ENCODE results near the gene FBLN2. TPM values are rescaled to one million over a fixed set of nuclear protein-coding genes. Genes with fewer than 3 reads are reported as not detected.
A peak's percentile ranks its signal among the peaks of the same experiment; 100 is the strongest.

Gene FBLN2
- total and polyA plus RNA-seq, 5 donors, result 124 to 323 (median 257) TPM

DNA sequence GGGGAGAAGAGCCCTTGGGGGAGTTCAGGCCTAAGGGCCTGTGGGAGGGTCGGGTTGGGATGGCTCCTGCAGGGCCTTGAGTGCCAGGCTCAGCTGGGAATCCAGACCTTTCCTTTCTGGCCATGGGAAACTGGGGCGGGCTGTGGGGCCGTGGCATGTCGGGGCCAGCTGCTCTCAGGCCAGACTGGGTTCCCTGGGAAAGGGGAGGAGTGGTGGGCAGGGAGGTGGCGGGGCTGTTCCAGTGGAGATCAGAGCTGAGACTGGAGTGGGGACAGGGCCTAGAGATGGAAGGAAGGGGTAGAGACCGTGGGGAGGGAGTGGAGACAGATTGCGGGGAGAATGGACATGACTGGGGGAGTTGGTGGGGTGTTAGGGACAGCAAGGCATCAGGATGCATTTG lies 20.3 kb downstream of the FBLN2 start:
- Histone ChIP-seq H3K4me3 (ENCODE audit: low read length) (no peak overlapping the region), H3K27me3 (ENCODE audit: control insufficient read depth, insufficient read depth) (no peaks in the 10 kb centered on the region), H3K4me1 (ENCODE audit: control insufficient read depth, insufficient read depth, low read length) (peaks cover 15% of the 10 kb centered on the region), H3K9me3 (ENCODE audit: control insufficient read depth, low read length) (no peaks in the 10 kb centered on the region), H3K27ac (ENCODE audit: low read length) (no peak overlapping the region)
- ATAC-seq (no peak), DNase-seq (peak in 2 of 3 donors; percentile 60 to 63)
- intact Hi-C loops (cut with DNase I), result loop anchor here in 1 of 4 donors (10.0 kb wide), 1 partner anchor 74 kb away; no protein-coding TSS in a partner anchor
- WGBS, result 65% methylated on average over 7 of the region's 7 CpGs

DNA sequence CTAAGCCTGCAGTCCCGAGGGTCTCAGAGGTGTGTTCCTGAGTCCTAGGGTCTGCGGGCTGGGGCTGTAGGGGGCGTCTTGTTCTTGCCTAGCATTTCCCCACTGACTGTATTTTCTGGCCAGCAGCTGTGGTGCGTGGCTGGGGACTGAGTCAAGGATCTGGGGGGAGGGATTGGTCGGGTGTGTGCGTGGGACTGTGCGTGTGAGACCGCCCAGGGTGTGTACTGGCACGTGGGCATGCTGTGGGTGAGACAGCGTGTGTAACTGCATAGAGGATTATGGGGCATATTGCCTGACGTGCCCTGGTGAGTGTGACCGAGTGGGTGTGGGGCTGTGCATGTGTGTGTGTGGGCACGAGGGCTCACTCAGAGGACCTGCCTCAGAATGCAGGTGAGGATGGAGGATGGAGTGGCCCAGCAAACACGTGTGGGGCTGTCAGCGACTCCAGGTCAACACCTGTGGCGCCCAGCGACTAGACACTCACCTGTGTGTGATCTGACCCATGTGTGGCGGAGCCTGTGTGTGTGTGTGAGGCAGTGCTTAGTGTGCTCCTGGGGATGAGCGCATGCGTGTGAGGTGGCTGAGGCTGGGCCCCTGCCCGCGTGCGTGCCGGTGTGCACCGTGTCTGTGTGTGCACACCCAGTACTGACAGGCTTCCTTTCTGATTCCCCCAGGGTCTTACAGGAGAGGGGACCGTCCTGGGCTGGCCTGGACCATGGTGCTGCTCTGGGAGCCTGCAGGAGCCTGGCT lies 20.9 kb downstream of the FBLN2 start:
- H3K4me3 ChIP-seq (ENCODE audit: low read length), result no peak overlapping the region
- WGBS, result 77% methylated on average over 26 of the region's 26 CpGs
- DNase-seq, result peak in 2 of 3 donors; percentile 44 to 47
- H3K27me3 ChIP-seq (ENCODE audit: control insufficient read depth, insufficient read depth), result no peaks in the 10 kb centered on the region
- intact Hi-C loops (cut with DNase I), result loop anchor here in 1 of 4 donors (10.0 kb wide), 1 partner anchor 75 kb away; no protein-coding TSS in a partner anchor
- H3K9me3 ChIP-seq (ENCODE audit: control insufficient read depth, low read length), result no peaks in the 10 kb centered on the region
- peaks cover 20% of the 10 kb centered on the region for H3K4me1 ChIP-seq (ENCODE audit: control insufficient read depth, insufficient read depth, low read length)
- no peak overlapping the region for H3K27ac ChIP-seq (ENCODE audit: low read length)
- ATAC-seq, result no peak

DNA sequence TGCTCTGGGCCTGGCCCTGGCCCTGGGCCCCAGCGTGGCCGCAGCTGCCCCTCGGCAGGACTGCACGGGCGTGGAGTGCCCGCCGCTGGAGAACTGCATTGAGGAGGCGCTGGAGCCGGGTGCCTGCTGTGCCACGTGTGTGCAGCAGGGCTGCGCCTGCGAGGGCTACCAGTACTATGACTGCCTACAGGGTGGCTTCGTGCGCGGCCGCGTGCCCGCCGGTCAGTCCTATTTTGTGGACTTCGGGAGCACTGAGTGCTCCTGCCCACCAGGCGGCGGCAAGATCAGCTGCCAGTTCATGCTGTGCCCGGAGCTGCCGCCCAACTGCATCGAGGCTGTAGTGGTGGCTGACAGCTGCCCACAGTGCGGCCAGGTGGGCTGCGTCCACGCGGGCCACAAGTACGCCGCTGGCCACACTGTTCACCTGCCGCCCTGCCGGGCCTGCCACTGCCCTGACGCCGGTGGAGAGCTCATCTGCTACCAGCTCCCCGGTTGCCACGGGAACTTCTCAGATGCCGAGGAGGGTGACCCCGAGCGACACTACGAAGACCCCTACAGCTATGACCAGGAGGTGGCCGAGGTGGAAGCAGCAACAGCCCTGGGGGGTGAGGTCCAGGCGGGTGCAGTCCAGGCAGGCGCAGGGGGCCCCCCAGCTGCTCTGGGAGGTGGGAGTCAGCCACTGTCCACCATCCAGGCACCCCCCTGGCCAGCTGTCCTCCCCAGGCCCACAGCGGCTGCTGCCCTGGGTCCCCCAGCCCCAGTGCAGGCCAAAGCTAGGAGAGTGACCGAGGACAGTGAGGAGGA lies 21.7 kb downstream of the FBLN2 start:
- no peak for ATAC-seq
- peaks cover 19% of the 10 kb centered on the region for H3K4me1 ChIP-seq (ENCODE audit: control insufficient read depth, insufficient read depth, low read length)

DNA sequence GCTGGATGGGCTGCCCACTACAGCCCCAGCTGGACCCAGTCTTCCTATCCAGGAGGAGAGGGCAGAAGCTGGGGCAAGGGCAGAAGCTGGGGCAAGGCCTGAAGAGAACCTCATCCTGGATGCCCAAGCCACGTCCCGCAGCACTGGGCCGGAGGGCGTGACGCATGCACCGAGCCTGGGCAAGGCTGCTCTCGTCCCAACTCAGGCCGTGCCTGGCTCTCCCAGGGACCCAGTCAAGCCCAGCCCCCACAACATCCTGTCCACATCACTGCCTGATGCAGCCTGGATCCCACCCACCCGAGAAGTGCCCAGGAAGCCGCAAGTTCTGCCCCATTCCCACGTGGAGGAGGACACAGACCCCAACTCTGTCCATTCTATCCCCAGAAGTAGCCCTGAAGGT lies 22.3 kb downstream of the FBLN2 start:
- peaks cover 16% of the 10 kb centered on the region for H3K4me1 ChIP-seq (ENCODE audit: control insufficient read depth, insufficient read depth, low read length)
- H3K27ac ChIP-seq (ENCODE audit: low read length), result no peak overlapping the region
- WGBS, result 75% methylated on average over 11 of the region's 11 CpGs
- H3K9me3 ChIP-seq (ENCODE audit: control insufficient read depth, low read length), result no peaks in the 10 kb centered on the region
- no peak overlapping the region for H3K4me3 ChIP-seq (ENCODE audit: low read length)
- DNase-seq (peak in 2 of 3 donors; percentile 63 to 66), ATAC-seq (no peak)
- H3K27me3 ChIP-seq (ENCODE audit: control insufficient read depth, insufficient read depth), result no peaks in the 10 kb centered on the region
- intact Hi-C loops (cut with DNase I), result no loop called here

More for the DNA sequence above, 21.7 kb downstream of the FBLN2 start:
- no peaks in the 10 kb centered on the region for H3K9me3 ChIP-seq (ENCODE audit: control insufficient read depth, low read length)
- intact Hi-C loops (cut with DNase I), result no loop called here
- no peak overlapping the region for H3K27ac ChIP-seq (ENCODE audit: low read length)
- no peak overlapping the region for H3K4me3 ChIP-seq (ENCODE audit: low read length)
- DNase-seq, result peak in 2 of 3 donors; percentile 47 to 55
- H3K27me3 ChIP-seq (ENCODE audit: control insufficient read depth, insufficient read depth), result no peaks in the 10 kb centered on the region
- 88% methylated on average over 46 of the region's 46 CpGs for WGBS

DNA sequence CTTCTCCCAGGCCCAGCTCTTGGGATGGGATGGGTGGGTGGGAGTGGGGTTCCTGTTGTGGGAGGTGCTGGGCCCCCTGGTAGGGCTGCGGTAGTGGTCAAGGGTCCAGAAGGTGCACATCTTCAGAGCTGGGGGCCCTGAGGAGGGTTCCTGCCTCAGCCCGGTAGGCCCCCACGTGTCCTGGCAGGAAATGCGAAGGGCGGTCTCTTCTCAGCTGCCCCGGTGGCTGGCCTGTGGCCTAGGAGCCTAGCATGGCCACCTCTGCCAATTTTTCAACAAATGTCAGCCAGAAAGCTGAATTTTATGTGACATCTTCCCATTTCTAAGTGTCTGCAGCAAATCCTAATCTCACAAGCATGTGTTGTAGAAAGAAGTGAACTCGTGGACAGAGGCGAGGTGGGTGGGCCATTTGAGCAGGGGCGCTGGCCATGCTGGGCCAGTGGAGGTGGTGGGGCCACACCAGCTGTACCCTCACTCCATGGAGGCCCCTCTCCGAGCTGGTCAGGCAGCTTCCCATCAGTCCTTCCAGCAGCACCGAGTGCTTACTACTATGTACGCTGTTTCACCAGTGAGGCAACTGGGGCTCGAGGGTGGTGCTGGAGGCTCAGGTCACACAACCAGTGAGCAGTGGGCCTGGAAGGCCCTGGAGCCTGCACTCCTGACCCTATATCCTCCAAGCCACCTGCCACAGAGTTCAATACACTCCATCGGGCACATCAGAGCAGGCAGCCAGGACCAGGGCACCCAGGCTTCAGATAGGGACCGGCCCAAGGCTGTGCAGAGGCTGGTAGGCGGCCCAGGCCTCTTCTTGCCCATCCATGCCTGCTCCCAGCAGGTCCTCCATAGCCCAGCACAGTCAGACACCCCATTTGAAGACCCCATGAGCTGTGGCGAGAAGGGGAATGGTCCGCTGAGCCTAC lies 23.2 kb downstream of the FBLN2 start:
- no peak for ATAC-seq
- Histone ChIP-seq H3K4me1 (ENCODE audit: control insufficient read depth, insufficient read depth, low read length) (peaks cover 14% of the 10 kb centered on the region), H3K4me3 (ENCODE audit: low read length) (no peak overlapping the region), H3K27ac (ENCODE audit: low read length) (no peak overlapping the region), H3K9me3 (ENCODE audit: control insufficient read depth, low read length) (no peaks in the 10 kb centered on the region), H3K27me3 (ENCODE audit: control insufficient read depth, insufficient read depth) (no peaks in the 10 kb centered on the region)
- intact Hi-C loops (cut with DNase I), result no loop called here
- WGBS, result 78% methylated on average over 18 of the region's 18 CpGs
- peak in 1 of 3 donors; percentile 46 for DNase-seq

DNA sequence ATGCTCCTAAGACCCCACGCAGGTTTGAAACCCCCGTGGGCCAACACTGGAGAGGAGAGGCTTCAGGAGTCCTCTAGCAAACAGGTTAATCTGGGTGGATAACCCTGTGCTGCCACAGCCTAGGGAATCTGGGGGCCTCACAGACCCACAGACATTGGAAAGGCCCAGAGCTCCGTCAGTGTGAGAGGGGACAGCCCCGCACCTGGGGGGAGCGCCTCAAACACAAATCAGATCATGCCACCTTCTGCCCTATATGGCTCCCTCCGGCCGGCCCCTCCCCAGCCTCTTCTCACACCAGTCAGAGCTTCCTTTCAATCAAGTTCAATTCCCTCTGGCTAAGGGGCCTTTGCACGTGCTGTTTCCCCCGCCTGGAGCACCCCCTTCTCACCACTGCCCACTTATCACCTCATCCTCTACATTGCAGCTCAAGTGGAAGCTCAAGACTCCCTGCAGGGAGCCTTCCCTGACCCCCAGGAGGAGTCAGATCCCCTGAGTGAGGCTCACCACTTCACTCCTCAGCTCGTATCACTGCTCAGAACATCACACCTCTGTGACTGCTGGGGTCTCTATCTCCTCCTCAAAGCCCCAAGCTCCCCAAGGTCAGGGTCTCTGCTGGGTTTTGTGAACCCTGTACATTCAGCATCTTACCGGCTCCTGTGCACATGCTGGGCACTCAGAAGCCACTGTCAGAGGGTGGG lies 24.1 kb downstream of the FBLN2 start:
- Histone ChIP-seq H3K27ac (ENCODE audit: low read length) (no peak overlapping the region), H3K9me3 (ENCODE audit: control insufficient read depth, low read length) (no peaks in the 10 kb centered on the region), H3K4me1 (ENCODE audit: control insufficient read depth, insufficient read depth, low read length) (peaks cover 14% of the 10 kb centered on the region), H3K4me3 (ENCODE audit: low read length) (no peak overlapping the region), H3K27me3 (ENCODE audit: control insufficient read depth, insufficient read depth) (no peaks in the 10 kb centered on the region)
- DNase-seq, result peak in 1 of 3 donors; percentile 20
- 93% methylated on average over 11 of the region's 11 CpGs for WGBS
- no peak for ATAC-seq
- intact Hi-C loops (cut with DNase I), result no loop called here

DNA sequence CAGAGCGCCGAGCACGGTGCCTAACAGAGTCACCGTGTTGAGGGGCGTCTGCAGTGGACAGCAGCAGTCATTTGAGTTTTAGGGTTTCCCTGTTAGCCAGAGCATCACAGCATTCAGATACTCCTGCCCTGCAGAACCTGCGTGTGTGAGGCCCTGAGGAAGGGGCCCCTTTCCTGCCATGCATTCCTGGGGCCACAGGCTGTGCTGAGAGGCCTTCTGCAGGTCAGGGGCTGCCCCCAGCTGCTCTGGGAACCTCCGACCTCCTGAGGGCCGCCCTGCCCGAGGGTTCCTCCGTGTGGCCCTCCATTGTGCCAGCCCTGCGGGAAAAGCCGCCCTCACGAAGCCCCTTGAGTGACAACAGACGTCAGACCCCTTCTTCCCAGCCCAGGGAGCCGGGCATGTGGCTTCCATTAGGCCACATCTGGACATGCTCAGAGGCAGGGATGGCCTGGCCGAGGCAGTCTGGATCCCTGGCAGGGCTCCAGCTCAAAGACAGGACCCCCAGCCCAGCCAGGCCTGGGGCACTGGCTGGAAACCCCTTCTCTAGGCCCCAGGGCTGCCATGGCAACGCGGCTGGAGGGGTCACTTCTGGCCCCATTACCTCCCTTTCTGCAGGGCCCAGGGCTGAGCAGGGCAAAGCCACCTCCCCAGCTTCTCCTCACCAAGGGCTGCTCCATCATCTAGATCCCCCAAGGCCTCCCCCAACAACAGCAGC lies 25.3 kb downstream of the FBLN2 start:
- intact Hi-C loops (cut with DNase I), result no loop called here
- DNase-seq (peak in 2 of 3 donors; percentile 46 to 47), ATAC-seq (no peak)
- Histone ChIP-seq H3K27ac (ENCODE audit: low read length) (no peak overlapping the region), H3K27me3 (ENCODE audit: control insufficient read depth, insufficient read depth) (no peaks in the 10 kb centered on the region), H3K4me3 (ENCODE audit: low read length) (no peak overlapping the region), H3K9me3 (ENCODE audit: control insufficient read depth, low read length) (no peaks in the 10 kb centered on the region), H3K4me1 (ENCODE audit: control insufficient read depth, insufficient read depth, low read length) (peaks cover 14% of the 10 kb centered on the region)
- WGBS, result 62% methylated on average over 18 of the region's 18 CpGs

DNA sequence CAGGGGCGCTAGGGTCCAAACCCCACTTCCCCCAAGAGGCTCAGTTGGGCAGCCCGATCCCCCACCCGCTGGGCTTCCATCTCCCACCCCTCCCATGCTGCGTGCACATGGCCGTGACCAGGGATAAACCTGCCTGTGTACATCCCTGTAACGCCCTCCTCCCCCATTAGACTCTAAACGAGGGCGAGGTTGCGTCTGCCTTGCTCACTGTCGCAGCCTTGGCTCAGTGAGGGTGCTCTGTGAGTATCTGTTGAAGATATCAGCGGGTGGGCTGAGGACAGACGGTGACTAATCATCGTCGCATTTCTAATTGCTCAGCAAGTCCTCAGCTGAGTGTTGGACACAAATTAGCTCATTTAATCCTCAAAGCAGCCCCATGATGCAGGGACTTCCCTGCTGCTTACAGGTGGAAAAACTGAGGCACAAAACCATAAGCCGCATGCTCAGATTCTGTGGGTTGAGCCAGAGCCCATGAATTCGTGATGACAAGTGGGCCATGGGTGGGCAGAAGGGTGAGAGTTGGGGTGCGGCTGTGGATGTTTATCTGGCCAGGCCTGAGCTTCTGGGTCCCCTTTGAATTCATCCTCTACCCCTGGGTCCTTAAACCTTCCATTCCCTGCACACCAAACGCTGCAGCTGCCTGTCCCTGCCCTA lies 26.0 kb downstream of the FBLN2 start:
- DNase-seq, result peak in 2 of 3 donors; percentile 46 to 52
- 42% methylated on average over 18 of the region's 18 CpGs for whole genome bisulfite sequencing
- no peaks in the 10 kb centered on the region for H3K27me3 ChIP-seq (ENCODE audit: control insufficient read depth, insufficient read depth)
- H3K27ac ChIP-seq (ENCODE audit: low read length), result peak overlapping the region; percentile 15
- ATAC-seq, result peak in 1 of 2 donors; percentile 37
- no peak overlapping the region for H3K4me3 ChIP-seq (ENCODE audit: low read length)
- peaks cover 14% of the 10 kb centered on the region for H3K4me1 ChIP-seq (ENCODE audit: control insufficient read depth, insufficient read depth, low read length)
- intact Hi-C loops (cut with DNase I), result no loop called here
- no peaks in the 10 kb centered on the region for H3K9me3 ChIP-seq (ENCODE audit: control insufficient read depth, low read length)

DNA sequence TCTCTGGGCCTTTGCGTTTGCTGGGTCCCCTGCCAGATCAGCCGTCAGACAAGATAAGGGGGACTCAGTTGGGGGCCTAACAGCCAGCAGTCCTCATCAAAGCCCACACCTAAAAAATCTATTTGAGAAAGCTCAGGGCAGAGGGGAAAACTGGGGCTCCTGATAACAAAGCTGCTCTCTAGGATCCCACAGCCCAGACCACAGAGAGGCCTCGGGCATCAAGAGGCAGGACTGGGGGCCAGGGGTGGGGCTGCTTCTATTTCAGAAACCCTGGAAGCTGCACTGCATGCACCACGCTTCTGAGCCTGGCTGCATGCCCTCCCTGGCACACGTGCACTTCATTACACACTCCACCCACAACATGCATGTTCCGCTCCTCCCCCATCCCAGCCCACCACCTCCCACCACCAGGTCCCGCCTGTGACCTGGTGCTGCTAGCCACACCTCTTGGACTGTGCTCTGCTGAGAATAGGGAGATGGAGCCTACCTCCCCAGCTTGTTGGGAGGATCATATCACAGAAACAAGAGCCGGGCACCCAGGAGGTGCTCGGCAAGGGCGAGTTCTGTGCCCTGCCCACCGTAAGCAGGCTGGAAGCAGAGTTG lies 26.6 kb downstream of the FBLN2 start:
- peak overlapping the region; percentile 15 for H3K27ac ChIP-seq (ENCODE audit: low read length)

More for the DNA sequence above, 26.6 kb downstream of the FBLN2 start:
- peak; percentile 39 to 61 for ATAC-seq
- DNase-seq, result peak; percentile 62 to 90 (median 86)
- 44% methylated on average over 11 of the region's 11 CpGs for WGBS
- Histone ChIP-seq H3K4me3 (ENCODE audit: low read length) (no peak overlapping the region), H3K4me1 (ENCODE audit: control insufficient read depth, insufficient read depth, low read length) (peaks cover 14% of the 10 kb centered on the region), H3K9me3 (ENCODE audit: control insufficient read depth, low read length) (no peaks in the 10 kb centered on the region), H3K27me3 (ENCODE audit: control insufficient read depth, insufficient read depth) (no peaks in the 10 kb centered on the region)
- intact Hi-C loops (cut with DNase I), result no loop called here

Data from right cardiac atrium (tissue), 5 donors.